LHCN-M2 (cell line): ENCODE measurements around the gene TDRD3. TPM values are rescaled to one million over a fixed set of nuclear protein-coding genes. Genes with fewer than 3 reads are reported as not detected.
A peak's percentile ranks its signal among the peaks of the same experiment; 100 is the strongest.
"Not testable (repeated sequence)": the region's sequence is repeated elsewhere in the genome, so short reads cannot be mapped to it uniquely, and the experiment has no call there.

Experiments used
- DNase-seq: peaks from one replicate; pipeline ENCODE4 v3.0.0-alpha.2; 2012; ENCODE audit warnings: low read depth
- polyA plus RNA-seq: library from polyadenylated mRNA; unstranded; fragments of >200 nt; gene quantifications from one replicate; pipeline ENCODE4 v1.2.1, GENCODE V29; 2012; ENCODE audit warnings: missing spikeins
- total RNA-seq: library from RNA; depleted of rRNA; stranded (reverse); fragments of >200 nt; gene quantifications from 2 replicates; pipeline ENCODE4 v1.2.3, GENCODE V29; 2014; rRNA removed

TDRD3 gene
- 9.4 and 14.2 TPM in 2 replicates for total RNA-seq
- polyA plus RNA-seq: 4.4 TPM

DNA sequence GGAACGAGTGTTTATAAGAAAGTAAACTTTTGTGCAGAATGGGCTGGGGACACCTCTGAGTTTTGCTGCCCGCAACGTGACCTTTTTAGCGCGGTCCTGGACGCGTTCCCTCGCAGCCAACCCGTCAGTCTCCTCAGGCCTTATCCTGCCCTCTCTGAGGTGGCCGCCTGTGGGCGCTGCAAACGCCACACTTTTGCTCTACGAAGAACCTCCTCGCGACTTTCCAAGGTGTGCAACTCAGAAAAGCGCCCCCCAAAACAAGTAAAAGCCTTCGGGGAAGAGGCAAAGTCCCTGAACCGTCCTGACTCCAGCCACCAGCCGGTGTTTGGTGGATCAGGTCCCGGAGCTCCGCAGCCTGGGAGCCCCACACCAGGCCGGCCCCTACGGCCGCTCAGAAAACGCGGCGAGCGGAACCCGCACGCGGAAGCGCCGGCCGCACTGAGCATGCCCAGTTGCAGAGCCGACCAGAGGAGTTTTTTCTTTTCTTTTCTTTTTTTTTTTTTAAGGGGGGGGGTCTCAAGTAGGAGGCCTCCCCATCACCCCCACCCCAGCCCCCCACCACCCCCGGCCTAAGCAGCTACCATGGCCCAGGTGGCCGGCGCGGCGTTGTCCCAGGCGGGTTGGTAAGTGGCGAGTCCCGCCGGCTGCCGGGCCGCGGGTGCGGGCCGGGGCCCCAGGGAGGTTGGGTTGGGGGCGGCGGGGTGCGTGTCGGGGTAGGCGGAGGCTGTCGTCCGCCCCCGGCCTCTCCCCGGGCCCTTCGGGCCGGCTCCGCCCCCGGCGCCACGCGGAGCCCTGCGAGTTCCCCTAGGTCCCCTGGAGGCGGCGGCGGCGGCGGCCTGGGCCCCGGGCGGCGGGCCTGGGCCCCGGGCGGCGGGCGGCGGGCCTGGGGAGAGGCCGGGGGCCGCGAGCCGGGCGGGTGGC, at the start of gene TDRD3:
TDRD3 (plus strand) TSS at position 438 of the 921 bp plus-strand sequence; CDS start at position 583, 145 bp downstream.
- peak; percentile 84 for DNase-seq

DNA sequence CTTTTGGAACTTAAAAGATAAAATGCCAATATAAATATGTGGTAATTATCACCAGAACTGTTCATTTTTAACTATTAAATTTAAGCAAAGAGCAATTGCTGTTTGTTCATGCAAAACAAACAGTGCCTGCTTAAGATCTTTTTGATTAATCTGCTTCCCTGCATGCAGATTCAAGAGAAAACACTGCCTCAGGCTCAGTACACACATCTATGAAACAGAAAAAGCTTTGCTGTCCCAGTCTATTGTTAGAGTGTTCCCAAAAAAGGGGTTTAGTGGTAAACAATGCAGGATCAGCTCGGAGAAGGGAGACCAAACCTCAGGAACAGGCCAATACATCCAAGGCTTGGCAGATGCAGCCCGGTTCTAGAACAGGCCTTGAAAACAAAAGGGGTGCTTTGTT, 49.3 kb upstream of the TDRD3 start:
- DNase-seq: no peak

DNA sequence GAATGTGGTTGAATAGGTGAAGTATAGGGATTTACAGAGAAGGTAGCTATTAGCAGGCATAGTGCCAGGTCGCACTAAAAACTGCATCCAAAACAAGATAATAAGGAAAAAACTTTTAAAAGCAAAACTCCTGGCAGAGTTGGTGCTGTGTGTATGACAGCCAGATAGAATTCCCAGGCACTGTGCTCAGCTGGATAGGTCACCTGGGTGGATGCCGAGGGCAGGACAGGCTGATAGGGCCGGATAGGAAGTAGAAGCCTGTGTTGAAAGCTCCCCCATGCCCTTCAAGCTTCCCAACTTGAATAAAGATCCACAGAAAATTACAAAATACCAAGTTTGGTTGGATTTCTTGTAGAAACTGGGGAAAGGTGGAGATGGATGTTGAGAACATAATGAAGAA, 48.9 kb upstream of the TDRD3 start:
- no peak for DNase-seq

DNA sequence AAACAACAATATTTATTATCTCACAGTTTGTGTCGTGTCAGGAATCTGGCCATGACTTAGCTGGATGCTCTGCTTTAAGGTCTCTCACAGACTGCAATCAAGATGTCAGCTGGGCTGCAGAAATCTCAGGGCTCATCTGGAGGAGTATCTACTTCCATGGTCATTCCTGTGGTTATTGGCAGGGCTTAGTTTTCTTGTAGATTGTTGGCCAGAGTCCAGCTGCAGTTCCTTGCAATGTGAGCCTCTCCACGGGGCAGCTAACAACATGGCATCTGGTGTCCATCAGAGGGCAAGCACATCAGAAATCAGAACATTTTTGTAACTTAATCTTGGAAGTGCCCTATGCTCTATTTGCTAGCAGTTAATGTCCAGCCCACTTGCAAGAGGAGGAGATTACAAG, 45.7 kb upstream of the TDRD3 start:
- DNase-seq: peak; percentile 78

DNA sequence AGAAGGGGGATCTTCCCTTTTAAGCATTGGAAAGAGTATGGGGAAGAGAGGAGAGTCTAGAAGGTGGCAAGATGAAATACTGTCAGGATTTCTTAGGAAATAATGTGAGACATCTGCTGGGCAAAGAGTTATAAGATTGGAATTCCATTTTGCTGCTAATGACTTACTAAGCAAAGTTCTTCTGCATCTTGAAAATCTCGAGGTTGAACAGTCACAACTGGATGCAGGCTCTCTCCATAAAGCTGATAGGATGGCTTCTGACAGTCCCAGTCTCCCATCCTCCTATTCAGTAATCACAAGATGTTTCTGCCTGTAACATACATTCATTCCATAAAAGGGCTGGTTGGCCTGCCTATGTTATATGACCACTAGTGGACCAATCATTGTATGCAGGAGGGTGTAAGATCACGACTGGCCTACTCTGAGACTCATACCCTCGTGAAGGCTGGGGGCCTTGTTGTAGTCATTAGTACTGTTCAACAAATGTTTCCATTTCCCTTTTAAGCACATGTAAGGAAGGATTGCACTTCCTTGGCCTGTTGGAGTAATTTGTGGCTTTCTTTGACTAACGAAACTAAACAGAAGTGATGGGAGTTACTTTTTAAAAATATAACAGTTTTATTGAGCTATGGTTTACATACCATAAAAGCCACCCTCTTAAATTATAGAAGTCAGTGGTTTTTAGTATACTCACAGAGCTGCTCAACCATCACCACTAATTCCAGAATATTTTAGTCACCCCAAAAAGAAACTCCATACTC, 45.0 kb upstream of the TDRD3 start:
- DNase-seq: no peak

DNA sequence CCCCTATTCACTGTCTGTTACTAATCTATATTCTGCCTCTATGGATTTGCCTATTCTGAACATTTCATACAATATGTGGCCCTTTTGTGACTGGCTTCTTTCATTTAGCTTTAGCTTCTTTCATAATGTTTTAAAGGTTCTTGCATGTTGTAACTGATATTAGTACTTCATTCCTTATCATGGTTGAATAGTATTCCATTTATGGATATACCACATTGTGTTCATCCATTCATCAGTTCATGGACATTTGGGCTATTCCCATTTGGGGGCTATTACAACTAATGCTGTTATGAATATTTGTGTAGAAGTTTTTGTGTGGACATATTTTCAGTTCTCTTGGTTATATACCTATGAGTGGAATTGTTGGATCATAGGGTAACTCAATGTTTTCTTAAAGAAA, 44.4 kb upstream of the TDRD3 start:
- no peak for DNase-seq

DNA sequence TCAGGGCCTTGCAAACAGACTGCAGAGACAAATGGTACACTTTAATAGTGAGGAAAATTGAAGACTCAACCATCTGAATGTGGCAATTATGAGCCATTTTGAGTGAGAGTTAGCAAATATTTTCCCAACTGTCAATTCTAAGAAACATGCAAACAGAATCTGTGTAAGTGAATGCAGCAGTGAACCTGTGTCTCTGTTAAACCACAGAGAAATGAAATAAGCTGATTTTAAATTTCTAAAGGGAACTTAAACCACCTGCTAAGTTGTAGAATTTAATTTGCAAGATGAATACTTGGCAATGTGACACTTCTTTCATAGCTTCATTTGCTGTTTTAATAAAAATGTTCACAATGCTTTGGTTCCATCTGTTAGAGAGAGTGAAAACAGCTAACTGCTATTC, 42.0 kb upstream of the TDRD3 start:
- no peak for DNase-seq

DNA sequence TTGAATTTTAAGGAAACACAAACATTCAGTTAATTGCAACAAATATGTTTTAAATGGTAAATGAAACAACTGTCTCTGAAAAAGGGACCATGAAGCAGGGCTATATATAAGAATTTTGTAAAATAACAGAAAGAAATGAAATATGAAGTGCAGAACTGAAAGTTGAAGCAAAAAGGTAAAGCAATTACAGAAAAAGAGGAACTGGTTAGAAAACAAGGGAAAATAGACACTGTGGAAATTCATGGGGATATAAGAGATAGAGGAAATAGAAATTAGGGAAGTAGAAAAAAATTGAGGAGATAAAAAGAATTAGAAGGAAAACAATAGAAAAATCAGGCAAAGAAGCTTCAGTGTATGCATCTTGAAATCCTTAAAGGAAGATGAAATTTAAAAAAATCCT, 40.0 kb upstream of the TDRD3 start:
- DNase-seq: no peak

DNA sequence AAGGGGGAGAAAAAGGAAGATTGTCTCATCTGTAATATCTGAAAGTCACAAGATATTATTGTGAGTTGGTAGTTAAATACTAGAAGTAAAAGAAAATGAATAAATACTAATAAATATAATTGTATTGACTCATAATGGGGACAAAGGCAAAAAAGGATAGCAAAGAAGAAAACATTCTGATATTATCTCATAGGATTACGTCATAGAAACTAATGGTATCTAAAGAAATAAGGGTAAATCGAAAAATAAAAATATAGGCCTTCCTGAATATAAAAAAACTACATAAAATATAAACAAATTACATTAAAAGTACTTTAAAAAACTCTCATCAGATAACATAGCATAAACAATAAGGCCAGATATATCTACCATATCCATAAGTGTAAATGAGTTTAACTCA, 38.6 kb upstream of the TDRD3 start:
- DNase-seq: no peak

DNA sequence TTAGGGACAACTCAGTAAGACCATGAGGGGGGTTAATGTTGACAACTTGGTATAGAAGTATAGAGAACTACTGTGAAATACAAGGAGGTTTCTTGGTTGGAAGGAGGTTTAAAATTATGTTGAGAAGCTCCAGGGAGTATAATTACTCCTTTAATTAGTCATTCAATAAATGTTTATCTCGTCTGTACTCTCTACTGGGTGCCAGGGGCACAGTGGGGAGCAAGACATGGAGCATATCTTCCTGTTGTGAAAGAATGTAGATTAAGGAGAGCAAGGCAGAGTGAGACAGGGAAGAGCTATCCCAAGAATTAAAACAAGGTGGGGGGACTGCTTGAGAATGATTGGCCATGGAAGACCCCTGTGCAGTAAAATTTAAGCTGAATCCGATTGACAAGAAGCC, 33.7 kb upstream of the TDRD3 start:
- DNase-seq: no peak

DNA sequence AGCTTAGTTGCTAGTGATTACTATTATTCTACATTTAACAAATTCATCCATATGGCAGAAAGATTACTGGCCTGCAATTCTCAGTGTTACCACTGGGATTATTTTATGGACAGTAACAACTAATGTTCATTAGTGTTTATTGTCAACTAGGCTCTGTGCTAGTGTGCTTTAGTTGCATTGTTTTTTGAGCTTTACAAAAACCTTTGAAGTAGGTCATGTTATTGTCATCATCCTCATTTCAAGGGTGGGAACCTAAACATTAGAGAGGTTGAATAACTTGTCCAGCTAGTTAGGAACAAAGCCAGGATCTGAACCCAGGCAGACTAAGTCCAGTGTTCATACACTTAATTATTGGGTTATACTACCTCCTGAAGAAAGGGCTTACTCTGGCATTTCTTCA, 27.8 kb upstream of the TDRD3 start:
- DNase-seq: no peak

DNA sequence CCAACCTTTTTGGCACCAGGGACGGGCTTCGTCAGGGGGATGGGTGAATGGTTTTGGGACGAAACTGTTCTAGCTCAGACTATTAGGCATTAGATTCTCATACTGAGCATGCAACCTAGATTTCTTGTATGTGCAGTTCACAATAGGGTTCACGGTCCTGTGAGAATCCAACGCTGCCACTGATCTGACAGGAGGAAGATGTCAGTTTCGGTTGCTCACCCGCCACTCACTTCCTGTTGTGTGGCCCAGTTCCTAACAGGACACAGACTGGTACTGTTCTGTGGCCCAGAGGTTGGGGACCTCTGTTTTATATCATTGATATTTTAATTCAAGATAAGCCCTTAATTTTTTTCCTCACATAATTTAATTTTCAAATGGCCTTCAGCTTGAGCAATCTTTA, 26.7 kb upstream of the TDRD3 start:
- DNase-seq: no peak

DNA sequence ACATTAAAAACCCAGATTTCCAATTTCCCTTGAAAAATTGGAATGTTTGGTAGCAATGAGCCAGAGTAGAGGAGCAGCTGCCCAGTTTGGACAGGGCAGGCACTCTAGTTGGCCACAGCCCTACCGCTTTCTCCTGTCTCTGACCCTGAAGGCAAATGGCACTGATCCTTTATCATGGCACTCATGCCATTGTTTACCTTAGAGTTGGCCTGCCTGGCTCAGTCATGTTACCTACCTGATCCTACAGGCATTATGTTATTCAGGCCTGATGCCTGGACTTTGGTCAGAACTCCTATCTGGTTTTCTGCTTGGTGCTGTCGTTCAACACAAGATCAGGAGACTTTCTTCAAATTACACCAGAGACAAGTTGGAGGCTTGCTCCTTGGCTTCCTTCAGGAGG, 24.9 kb upstream of the TDRD3 start:
- DNase-seq: no peak

DNA sequence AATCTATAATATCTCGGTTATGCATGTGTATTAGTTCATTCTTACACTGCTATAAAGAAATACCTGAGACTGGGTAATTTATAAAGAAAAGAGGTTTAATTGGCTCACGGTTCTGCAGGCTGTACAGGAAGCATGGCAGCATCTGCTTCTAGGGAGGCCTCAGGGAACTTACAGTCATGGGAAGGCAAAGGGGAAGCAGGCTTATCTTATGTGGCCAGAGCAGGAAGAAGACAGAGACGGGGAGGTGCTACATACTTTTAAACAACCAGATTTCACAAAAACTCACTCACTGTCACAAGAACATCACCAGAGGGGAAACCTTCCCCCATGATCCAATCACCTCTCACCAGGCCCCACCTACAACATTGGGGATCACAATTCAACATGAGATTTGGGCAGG, 17.7 kb upstream of the TDRD3 start:
- not testable (repeated sequence) for DNase-seq

DNA sequence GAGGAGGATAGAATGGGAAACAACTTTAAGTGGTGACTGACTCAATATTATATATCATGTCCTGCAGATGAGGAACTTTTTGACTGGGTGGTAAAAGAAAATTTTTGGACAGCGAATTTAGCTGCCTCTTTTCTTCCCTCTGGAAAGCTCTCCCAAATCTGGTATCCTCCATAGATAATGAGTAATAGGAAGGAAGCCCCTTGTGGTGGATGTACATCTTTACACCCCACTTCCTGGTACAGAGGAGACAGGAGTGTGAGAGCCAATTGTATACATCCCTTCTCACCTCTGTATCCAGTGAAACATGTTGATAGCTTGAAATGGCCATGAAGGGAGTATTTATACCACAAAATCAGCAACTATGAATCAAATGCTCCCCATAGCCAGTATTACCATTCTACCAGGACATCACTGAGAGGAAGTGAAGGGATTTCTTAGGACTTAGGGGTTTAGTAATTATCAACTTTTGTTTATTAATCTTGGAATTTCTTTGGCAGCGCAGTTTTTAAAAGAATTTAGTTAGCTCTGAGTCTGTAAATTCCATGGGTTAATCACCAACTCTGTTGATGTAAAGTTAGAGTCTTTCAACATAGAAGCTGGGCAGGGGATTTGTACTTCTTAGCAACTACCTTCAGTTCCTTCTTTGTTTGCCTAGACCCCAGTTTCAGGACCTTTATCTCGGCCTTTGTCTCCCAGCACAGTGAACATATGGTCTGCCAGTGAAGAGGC, 17.0 kb upstream of the TDRD3 start:
- DNase-seq: no peak

DNA sequence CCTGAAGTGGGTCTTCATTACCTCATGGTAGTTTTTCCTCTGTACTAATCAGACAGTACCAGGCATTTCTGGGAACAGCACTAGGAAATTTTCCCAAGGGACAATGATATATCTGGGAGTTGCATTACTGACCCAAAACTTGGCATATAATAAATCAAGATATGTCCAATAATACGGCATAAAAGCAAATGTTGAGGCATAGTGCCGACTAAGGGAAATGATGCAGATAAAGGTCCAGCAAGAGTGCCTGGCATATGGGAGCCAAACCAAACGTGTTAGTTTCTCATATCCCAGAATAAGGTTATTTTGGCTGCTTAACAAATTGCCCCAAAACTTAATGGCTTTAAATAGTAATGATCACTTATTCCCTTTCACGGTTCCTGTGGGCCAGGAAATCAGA, 12.1 kb upstream of the TDRD3 start:
- DNase-seq: no peak

DNA sequence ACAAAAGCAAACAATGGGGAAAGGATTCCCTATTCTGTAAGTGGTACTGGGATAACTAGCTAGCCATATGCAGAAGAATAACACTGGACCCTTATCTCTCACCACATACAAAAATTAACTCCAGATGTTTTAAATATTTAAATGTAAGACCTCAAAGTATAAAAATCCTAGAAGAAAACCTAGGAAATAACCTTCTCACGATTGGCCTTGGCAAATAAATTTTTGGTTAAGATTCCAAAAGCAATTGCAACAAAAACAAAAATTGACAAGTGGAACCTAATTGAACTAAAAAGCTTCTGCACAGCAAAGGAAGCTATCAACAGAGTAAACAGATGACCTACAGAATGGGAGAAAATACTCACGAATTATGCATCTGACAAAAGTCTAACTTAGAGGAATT, 10.8 kb upstream of the TDRD3 start:
- no peak for DNase-seq

DNA sequence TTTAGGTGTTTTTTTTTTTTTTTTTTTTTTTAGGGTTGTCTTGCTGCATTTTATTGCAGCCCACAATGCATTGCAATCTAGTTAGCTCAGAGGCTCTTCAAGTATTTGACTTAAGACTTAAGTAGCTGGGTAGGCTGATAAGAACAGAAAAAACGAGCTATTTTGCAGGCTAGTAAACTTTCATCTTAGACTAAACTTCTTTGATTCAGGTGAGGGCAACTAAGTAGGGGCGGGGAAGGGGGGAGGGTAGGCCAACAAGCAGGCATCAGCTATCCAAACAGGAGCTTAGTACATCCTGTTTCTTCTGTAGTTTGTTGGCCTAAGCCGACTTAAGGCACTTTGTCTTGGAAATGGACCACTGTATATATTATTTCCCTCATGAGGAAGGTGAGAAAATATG, 4.9 kb upstream of the TDRD3 start:
- no peak for DNase-seq

DNA sequence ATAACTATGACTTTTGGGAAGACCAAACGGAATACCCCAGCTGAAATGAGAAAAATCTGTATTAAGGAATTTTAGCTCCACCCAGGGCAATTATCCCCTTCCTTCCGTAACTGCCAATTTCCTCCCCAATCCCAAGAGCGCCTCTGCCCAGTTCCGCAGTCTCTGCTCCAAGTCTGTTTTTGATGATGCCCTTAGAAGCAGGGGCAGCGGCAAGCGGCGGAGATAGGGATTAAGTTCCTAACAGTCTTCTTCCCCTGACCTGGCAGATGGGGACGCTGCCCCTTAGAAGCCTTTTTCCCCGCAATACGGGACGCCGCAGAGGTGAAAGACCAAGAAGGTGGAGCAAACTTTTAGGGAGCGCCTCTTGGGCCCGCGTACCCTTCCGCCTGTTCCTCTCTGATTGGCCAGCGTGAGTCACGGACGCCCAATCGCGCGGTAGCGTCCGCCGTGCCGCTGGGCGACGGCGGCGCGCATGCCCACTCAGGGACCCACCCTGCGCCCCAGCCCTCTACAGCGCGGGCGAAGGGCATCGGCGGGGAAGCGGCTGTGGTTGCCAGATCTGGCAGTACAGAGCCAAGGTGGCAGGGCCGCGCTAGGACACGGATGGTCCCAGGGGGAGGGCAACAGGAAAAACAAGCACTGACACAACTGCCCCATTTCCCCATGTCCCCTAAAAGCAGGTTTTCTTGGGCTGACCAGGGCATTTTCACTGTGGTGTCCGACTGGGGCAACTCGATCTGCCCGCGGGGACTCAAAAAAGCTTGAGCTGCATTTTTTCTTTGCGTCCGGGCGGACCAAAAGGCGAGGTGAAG, 843 bp upstream of the TDRD3 start:
- DNase-seq: peak; percentile 92

DNA sequence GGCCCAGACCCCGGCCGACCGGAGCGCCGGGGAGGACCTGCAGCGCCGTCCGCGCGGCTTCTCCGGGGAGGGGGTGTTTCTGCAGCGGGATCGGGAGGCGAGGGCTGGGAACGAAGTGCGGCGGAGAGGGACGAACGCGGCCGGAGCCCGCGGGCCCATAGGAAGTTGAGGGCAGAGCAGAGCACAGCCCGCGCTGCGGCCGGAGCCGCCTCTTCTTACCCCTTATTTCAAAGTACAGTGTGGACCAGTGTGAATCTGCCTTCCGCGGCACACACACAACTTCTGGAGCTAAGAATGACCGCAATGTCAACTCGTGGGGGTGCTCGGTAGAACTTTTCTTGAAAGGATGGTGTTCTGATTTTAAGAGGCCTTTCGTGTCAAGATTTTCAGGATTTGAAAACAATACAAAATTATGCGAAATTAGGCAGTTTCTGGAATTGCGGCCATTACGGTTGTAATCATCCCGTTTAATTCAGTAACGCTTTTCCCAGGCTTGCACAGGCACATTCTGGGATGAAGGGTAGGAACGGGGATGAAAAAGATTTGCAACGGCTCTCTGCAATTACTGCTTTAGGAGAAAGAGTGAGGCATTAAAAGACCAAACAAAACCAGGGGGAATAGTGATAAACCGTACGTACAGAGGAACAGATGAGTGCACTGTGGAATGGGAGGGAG, 821 bp downstream of the TDRD3 start:
- peak; percentile 65 for DNase-seq
